Muscle of arm (tissue), 12 donors: ENCODE measurements around the gene ZCCHC3. TPM values are rescaled to one million over a fixed set of nuclear protein-coding genes. Genes with fewer than 3 reads are reported as not detected.

Experiments
- DNase-seq: peaks from one replicate; pipeline ENCODE4 v3.0.0-alpha.2; 2013
- polyA plus RNA-seq, 12 donors: library from polyadenylated mRNA; unstranded; fragments of 120-200 nt; gene quantifications; one replicate each; pipeline ENCODE4 v1.2.1, GENCODE V29; 2013; ENCODE audit not compliant: insufficient read length in 12 of 12

Gene ZCCHC3
- polyA plus RNA-seq, 12 donors, result 24.3 to 37.8 (median 28.0) TPM; not detected in 1

DNA sequence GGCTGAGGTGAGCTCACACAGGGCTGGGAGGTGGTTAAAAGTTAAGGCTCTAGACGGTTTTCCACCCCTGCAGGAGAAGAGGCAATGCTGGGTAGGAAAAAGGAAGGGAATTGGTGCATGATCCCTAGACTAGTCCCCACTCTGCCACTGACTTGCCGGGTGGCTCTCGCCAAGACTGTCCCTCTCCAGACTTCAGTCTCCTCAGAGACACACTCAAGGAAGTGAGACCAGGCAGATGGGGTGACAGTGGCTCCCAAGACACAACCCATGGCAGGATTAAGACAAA, 19.9 kb upstream of the ZCCHC3 start:
- DNase-seq, result no peak

DNA sequence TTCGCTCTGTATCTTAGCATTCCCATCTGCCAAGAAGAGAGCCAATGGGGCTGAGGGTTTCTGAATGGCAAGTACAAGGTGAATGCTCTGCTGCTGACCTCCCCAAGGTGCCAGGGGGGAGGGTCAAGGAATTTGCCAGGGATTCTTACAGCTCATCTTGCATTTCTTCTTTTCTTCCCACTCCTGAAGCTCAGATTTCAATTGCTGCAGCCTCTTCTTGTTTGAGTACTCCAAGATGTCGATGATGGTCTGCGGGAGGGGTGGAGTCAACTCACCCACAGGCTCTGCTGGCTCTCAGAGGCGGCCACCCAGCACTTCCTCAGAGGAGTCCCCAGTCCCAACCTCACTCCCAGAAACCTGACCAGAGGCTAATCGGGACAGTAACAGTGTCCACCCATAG, 19.2 kb upstream of the ZCCHC3 start:
- no peak for DNase-seq

GRCh38 chr20:278607-279571, 18.5 kb upstream of the ZCCHC3 start:
- peak; percentile 75 for DNase-seq

DNA sequence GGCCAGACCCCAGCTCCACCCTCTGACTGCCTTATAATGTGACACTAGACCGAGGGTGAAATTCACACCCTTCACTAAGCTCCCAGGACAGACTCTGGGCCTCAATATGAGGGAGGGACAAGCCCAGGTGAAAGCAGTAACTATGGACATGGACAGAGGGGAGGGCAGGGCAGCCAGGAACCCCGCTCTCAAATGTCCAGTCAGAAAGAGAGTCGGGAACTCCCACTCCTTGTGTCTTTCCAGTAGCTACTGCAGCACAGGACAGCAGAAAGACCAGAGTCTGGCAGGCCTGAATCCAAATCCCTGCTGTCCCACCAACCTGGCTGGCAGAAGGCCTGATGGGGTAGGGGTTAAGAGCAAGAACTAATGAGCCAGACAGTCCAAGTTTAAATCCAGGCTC, 13.2 kb upstream of the ZCCHC3 start:
- no peak for DNase-seq

GRCh38 chr20:286508-286907, 10.9 kb upstream of the ZCCHC3 start:
- DNase-seq, result no peak

DNA sequence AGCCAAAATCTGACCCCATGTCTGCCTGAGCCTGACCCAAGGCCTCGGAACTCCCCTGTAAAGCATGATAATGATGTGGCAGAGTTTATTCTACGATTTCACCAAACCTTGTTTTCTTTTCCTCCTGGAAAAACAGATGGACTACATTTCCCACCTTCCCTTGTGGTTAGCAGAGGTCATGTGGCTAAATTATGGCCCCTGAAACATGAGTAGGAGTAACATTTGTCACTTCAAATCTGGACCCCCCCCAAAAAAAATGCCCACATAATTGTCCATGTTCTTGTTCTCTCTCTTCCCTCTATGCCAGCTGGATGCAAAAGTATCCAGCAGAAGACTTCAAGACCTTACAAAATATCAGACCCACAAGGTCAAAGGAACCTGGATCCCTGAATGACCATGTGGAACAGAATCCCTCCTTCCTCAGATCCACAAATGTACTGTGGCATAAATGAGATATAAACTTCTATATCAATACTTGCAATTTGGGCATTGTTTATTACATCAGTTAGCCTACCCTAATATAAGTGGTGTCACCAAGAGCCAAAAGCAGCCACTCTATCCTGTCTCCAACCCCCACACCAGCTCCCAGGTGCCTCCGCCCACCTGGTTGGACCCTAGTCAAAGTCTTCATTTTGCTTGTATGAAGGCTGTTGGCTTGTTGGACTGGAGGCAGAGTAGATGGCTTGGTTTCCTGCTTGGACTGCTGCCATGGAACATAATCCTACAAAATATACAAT, 8.2 kb upstream of the ZCCHC3 start:
- DNase-seq, result no peak

GRCh38 chr20:289693-290083, 7.7 kb upstream of the ZCCHC3 start:
- no peak for DNase-seq

GRCh38 chr20:290084-290831, 7.1 kb upstream of the ZCCHC3 start, which contains the start of gene C20orf96:
C20orf96 (minus strand) TSS chr20:290750; CDS start chr20:290610, 140 bp downstream.
- peak; percentile 94 for DNase-seq

- no peak for DNase-seq
Observed at GRCh38 chr20:294602-295001, 2.8 kb upstream of the ZCCHC3 start.

GRCh38 chr20:295804-296203, 1.6 kb upstream of the ZCCHC3 start:
- no peak for DNase-seq

GRCh38 chr20:297925-298775, 780 bp downstream of the ZCCHC3 start:
- DNase-seq, result peak; percentile 77

GRCh38 chr20:298776-299391, 1.5 kb downstream of the ZCCHC3 start:
- DNase-seq, result no peak

- peak; percentile 42 for DNase-seq
Observed at GRCh38 chr20:300345-300990, 3.1 kb downstream of the ZCCHC3 start.

DNA sequence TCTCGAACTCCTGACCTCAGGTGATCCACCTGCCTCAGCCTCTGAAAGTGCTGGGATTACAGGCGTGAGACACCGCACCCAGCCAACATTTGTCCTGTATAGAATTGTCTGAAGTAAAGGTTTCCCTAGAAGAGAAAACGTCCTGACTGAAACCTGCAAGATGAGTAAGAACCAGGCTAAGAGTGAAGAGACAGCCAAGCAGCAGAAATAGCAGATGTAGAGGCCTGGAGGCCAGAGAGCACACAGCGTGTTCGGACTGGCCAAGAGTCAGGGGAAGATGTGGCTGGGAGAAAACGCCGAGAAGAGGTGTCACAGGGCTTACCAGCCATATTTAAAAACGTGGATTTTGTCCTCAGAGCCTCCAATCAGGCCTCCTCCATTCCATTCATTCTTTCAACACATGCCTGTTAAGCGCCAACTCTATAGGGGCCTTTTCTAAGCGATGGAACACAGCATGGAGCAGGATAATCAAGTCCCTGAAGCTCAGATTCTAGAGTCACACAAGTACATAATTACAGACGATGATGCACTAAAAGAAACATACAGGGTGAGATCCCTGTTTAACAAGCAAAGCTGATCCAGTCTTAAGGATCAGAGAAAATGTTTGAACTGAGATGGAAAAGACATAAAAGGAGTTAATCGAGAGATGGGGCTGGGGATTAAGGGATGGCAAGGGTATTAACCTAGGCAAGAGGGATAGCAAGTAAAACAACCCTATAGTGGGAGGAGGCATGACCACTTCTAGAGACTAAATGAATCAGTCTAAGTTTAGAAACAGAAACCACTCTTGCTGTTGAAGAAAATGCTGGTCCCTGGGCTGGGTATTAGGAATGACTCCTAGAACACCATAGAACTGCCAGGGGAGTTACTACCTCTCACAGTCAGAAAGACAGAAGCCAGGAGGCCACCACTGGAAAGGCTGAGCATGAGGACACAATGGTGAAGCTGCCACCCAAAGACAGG, 4.8 kb downstream of the ZCCHC3 start:
- no peak for DNase-seq

DNA sequence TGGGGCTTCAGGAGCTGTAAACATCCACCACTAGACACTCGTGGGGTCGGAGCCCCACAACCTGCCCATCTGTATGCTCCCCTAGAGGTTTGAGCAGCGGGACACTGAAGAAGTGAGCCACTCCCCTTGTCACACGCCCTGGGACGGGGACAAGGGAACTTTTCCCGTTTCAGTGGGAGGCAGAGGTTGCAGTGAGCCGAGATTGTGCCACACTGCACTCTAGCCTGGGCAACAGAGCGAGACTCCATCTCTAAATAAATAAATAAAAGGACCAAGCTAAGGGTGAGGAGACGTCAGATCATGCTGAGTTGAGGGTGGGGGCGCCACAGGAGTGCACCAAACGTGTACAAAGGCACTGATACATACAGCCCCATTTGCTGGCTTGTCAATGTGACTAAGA, 8.4 kb downstream of the ZCCHC3 start:
- no peak for DNase-seq

DNA sequence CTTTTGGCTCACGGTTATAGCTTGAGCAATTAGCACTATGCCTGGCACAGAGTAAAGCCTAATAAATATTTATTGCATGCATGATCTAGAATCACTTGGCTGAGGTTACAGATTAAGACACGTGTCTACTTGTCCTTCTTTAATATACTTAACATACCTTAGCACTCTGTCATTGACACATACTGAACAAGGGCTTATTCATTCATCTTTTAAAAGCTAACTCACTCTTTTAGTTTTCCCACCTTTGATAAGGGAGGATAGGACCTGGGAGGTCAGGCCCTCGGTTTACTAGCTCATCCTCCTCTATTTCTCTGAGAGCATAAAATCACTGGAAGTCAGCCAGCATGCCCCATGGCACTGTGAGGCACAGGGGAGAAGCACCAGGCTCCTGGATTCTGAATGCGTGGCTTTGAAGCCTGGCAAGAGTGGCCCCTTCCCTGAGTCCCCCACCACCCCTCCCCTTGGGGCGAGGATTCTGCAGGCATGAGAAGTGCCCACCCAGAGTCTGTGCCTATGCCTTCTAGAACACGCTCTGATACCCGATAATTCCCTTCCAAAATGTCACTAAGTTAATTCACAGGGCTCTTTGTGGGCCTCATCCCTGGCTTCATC, 11.2 kb downstream of the ZCCHC3 start:
- DNase-seq, result no peak

DNA sequence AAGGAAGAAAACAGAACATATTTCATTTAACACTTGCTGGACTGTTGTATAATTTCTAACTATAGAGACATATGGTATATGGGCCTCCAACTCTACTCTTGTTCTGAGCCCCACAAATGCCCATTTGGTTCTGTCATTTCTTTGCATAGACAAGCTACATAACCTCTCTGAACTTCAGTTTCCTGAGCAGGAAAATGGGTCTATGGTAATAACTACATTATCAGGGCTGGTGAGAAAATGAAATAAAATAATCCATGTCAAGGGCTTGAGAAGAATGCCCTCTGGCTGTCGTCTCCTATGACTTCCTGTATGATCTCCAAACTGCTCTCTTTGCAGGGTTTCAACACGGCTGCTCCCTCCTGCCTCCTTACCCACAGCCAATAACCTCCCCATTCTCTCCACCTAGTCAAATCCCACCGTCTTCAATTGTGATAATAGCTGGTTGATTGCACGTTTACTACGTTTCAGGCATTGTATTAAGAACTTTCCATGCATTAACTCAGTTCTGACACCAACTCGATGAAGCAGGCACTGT, 12.0 kb downstream of the ZCCHC3 start:
- no peak for DNase-seq
